ENCODE data around the gene RNF112.
A peak's percentile ranks its signal among the peaks of the same experiment; 100 is the strongest.
"Not testable (repeated sequence)": the region's sequence is repeated elsewhere in the genome, so short reads cannot be mapped to it uniquely, and the experiment has no call there.

RNF112 gene

GRCh38 chr17:19462456-19463035, 51.5 kb downstream of the RNF112 start:
- H3K36me3 Mint-ChIP-seq (ENCODE audit: low read depth); H3K27me3 Mint-ChIP-seq (ENCODE audit: low read depth); DNase-seq (ENCODE audit: low spot score); H3K9me3 Mint-ChIP-seq; H3K4me1 Mint-ChIP-seq (ENCODE audit: low read depth): not testable (repeated sequence)
- peak overlapping the region; percentile 46 for H3K27ac Mint-ChIP-seq
- peak overlapping the region; percentile 1 for H3K4me3 Mint-ChIP-seq

GRCh38 chr17:19464031-19465026, 53.3 kb downstream of the RNF112 start:
- Mint-ChIP-seq H3K27ac (no peak overlapping the region), H3K4me1 (ENCODE audit: low read depth) (peaks cover 9% of the 10 kb centered on the region), H3K9me3 (no peaks in the 10 kb centered on the region), H3K27me3 (ENCODE audit: low read depth) (peaks cover 4% of the 10 kb centered on the region), H3K36me3 (ENCODE audit: low read depth) (no peaks in the 10 kb centered on the region), H3K4me3 (no peak overlapping the region)
- no peak for DNase-seq (ENCODE audit: low spot score)
